HepG2 (cell line): ENCODE results near the gene EPDR1. TPM values are rescaled to one million over a fixed set of nuclear protein-coding genes. Genes with fewer than 3 reads are reported as not detected.

ENCODE experiments used
- ATAC-seq: fragments of 200-7000 bp; cut with Tn5 transposase; 3 replicates; pipeline ENCODE4 v1.9.1; 2020; ENCODE audit warnings: mild to moderate bottlenecking, moderate library complexity
- BruUV-seq: library from RNA; stranded (reverse); fragments of 400-500 nt; replicated peaks from 2 replicates; lab custom pipeline; 2021; lab: Mats Ljungman, UMichigan
- CTCF ChIA-PET: fragments of 300-600 bp; formaldehyde crosslinking; extraction: SDS; loops from one replicate; lab custom pipeline; 2021; ENCODE audit warnings: low total read pairs, inconsistent platforms, low intra/inter-chr PET ratio; lab: Yijun Ruan, JAX
- POLR2A ChIA-PET: fragments of 350-600 bp; sonication (Branson Sonifier 250); formaldehyde crosslinking; loops from one replicate; lab custom pipeline; 2020; ENCODE audit warnings: antibody characterized with exemption, inconsistent platforms; lab: Yijun Ruan, JAX
- DNase-seq: peaks from one replicate; pipeline ENCODE4 v3.0.0-alpha.2; 2015; ENCODE audit warnings: low spot score
- FAIRE-seq: peaks from 3 replicates; lab custom pipeline; 2011; peaks lifted over from hg19 to GRCh38; lab: Jason Lieb, UNC
- H2AFZ ChIP-seq: one replicate; pipeline ENCODE4 v1.6.1; 2011; ENCODE audit warnings: low read length, inconsistent platforms
- H3K27ac ChIP-seq: fragments of 300-600 bp; 3 replicates; pipeline ENCODE4 v1.8.0; 2011; ENCODE audit warnings: mixed run types, mild to moderate bottlenecking, mixed read lengths, low read length, inconsistent platforms; ENCODE audit not compliant: insufficient read depth; ENCODE audit errors: extremely low read length
- H3K27me3 ChIP-seq, 2 experiments: fragments of 200-600 bp in 1 of 2; 2 replicates in 1 of 2; 3 replicates in 1 of 2; pipeline versions ENCODE4 v1.6.0 to v1.8.0; 2011; ENCODE audit warnings: low read length in 2 of 2, mild to moderate bottlenecking in 2 of 2, moderate library complexity in 2 of 2, inconsistent platforms in 1 of 2; ENCODE audit not compliant: insufficient read depth in 2 of 2, control insufficient read depth in 1 of 2
- H3K36me3 ChIP-seq, 2 experiments: fragments of 200-600 bp in 1 of 2; replicated peaks in 1 of 2; 2 replicates in 1 of 2; 3 replicates in 1 of 2; pipeline versions ENCODE4 v1.5.1 to v1.8.0; 2011; ENCODE audit warnings: low read length in 2 of 2, inconsistent platforms in 1 of 2; ENCODE audit not compliant: insufficient read depth in 2 of 2, control insufficient read depth in 1 of 2
- H3K4me1 ChIP-seq: 2 replicates; pipeline ENCODE4 v1.5.1; 2012; ENCODE audit warnings: low read length, inconsistent platforms; ENCODE audit not compliant: insufficient read depth
- H3K4me2 ChIP-seq: 2 replicates; pipeline ENCODE4 v1.6.0; 2011; ENCODE audit warnings: low read depth, low read length, inconsistent platforms
- H3K4me3 ChIP-seq, 3 experiments: fragments of 200-600 bp in 1 of 3; sonication (generic), shearing (Covaris generic) in 1 of 3; replicated peaks in 1 of 3; 2 replicates each; pipeline ENCODE4 v1.5.1; 2011 to 2016; ENCODE audit warnings: low read length in 3 of 3, inconsistent platforms in 2 of 3, low read depth in 2 of 3, mild to moderate bottlenecking in 2 of 3, control low read depth in 1 of 3, mixed read lengths in 1 of 3; ENCODE audit not compliant: insufficient read depth in 1 of 3
- H3K79me2 ChIP-seq: one replicate; pipeline ENCODE4 v1.6.1; 2011; ENCODE audit warnings: low read length, inconsistent platforms; ENCODE audit not compliant: insufficient read depth
- H3K9ac ChIP-seq: 2 replicates; pipeline ENCODE4 v1.6.0; 2011; ENCODE audit warnings: mild to moderate bottlenecking, low read depth, low read length, inconsistent platforms; ENCODE audit not compliant: insufficient read depth
- H3K9me3 ChIP-seq: 2 replicates; pipeline ENCODE4 v1.5.1; 2012; ENCODE audit warnings: mild to moderate bottlenecking, low read length
- H4K20me1 ChIP-seq: 2 replicates; pipeline ENCODE4 v1.6.0; 2011; ENCODE audit warnings: inconsistent platforms, mild to moderate bottlenecking, low read length, moderate library complexity; ENCODE audit not compliant: insufficient read depth
- AHDC1 ChIP-seq: sonication (generic); formaldehyde crosslinking; IDR thresholded peaks from 2 replicates; pipeline ENCODE4 v1.5.1; 2020; ENCODE audit warnings: mild to moderate bottlenecking, missing genetic modification reagents, borderline replicate concordance
- BCLAF1 ChIP-seq: fragments of 450-650 bp; IDR thresholded peaks from 2 replicates; pipeline ENCODE4 v1.6.1; 2017; ENCODE audit warnings: mild to moderate bottlenecking
- FOXJ3 ChIP-seq: sonication (generic); formaldehyde crosslinking; IDR thresholded peaks from 2 replicates; pipeline ENCODE4 v1.4.0; 2020; ENCODE audit warnings: missing genetic modification reagents, mild to moderate bottlenecking, borderline replicate concordance
- GABPA ChIP-seq, 2 experiments: IDR thresholded peaks; 2 replicates each; pipeline ENCODE4 v1.6.1; 2011 to 2016; ENCODE audit warnings: low read depth in 2 of 2, low read length in 1 of 2, missing biosample characterization in 1 of 2, missing genetic modification characterization in 1 of 2
- GLI4 ChIP-seq: sonication (generic); formaldehyde crosslinking; IDR thresholded peaks from 2 replicates; pipeline ENCODE4 v1.5.1; 2020; ENCODE audit warnings: missing genetic modification reagents, mild to moderate bottlenecking, moderate library complexity, borderline replicate concordance
- GTF2F1 ChIP-seq: fragments of 150-350 bp; IDR thresholded peaks from 2 replicates; pipeline ENCODE4 v1.6.1; 2014; ENCODE audit warnings: low read length
- RARG ChIP-seq: sonication (generic); formaldehyde crosslinking; IDR thresholded peaks from 2 replicates; pipeline ENCODE4 v1.4.0; 2020; ENCODE audit warnings: low read depth, mild to moderate bottlenecking, missing genetic modification reagents
- REL ChIP-seq: sonication (generic); formaldehyde crosslinking; conservative IDR thresholded peaks from 2 replicates; pipeline ENCODE4 v1.8.0; 2022; ENCODE audit warnings: mild to moderate bottlenecking, missing genetic modification reagents, moderate library complexity
- TEF ChIP-seq: sonication (generic); formaldehyde crosslinking; IDR thresholded peaks from 2 replicates; pipeline ENCODE4 v1.5.0; 2020; ENCODE audit warnings: missing genetic modification reagents
- THAP7 ChIP-seq: sonication (generic); formaldehyde crosslinking; IDR thresholded peaks from 2 replicates; pipeline ENCODE4 v1.8.1; 2023; ENCODE audit warnings: mild to moderate bottlenecking, missing genetic modification reagents
- ZNF296 ChIP-seq: sonication (generic); formaldehyde crosslinking; conservative IDR thresholded peaks from 2 replicates; pipeline ENCODE4 v1.5.0; 2020; ENCODE audit warnings: mild to moderate bottlenecking, missing genetic modification reagents
- ZNF446 ChIP-seq: sonication (generic); formaldehyde crosslinking; IDR thresholded peaks from 2 replicates; pipeline ENCODE4 v1.5.0; 2020; ENCODE audit warnings: mild to moderate bottlenecking, missing genetic modification reagents
- ZNF484 ChIP-seq: sonication (generic); formaldehyde crosslinking; IDR thresholded peaks from 2 replicates; pipeline ENCODE4 v1.5.1; 2020; ENCODE audit warnings: mild to moderate bottlenecking, low read depth, missing genetic modification reagents, borderline replicate concordance
- ZNF768 ChIP-seq: sonication (generic); formaldehyde crosslinking; IDR thresholded peaks from 2 replicates; pipeline ENCODE4 v1.4.0; 2020; ENCODE audit warnings: missing genetic modification reagents
- ZNF788 ChIP-seq: sonication (generic); formaldehyde crosslinking; IDR thresholded peaks from 2 replicates; pipeline ENCODE4 v1.5.0; 2020; ENCODE audit warnings: mild to moderate bottlenecking, missing genetic modification reagents, borderline replicate concordance
- WGBS: methylation state at CpG from one replicate; pipeline ENCODE4 v1.1.6; 2017; ENCODE audit warnings: low lambda C conversion rate; 5-methylcytosine and 5-hydroxymethylcytosine counted together
- in situ Hi-C: cut with HindIII; loops from 2 replicates; pipeline ENCODE4 v1.10.0; 2017; ENCODE audit warnings: low pct_unique_long_range_greater_than_20kb; ENCODE audit not compliant: extremely low pct_ligation_motif_present
- intact Hi-C: fragments of 100-400 bp; cut with micrococcal nuclease; formaldehyde crosslinking; loops from one replicate; pipeline ENCODE4 v1.10.0; 2022; ENCODE audit not compliant: unreplicated experiment
- polyA plus RNA-seq, 8 experiments: library from polyadenylated mRNA; depleted of rRNA in 3 of 8; stranded (reverse) in 7 of 8; unstranded in 1 of 8; fragments of >200 nt; fragmentation: Illumina TruSeq in 4 of 8; extraction: Trizol in 4 of 8; gene quantifications; 2 replicates each; pipeline versions ENCODE4 v1.2.1 to v1.2.3, GENCODE V29; 2011 to 2016; ENCODE audit warnings: low read depth in 4 of 8, missing spikeins in 1 of 8, mixed read lengths in 1 of 8; ENCODE audit not compliant: insufficient read depth in 1 of 8
- total RNA-seq, 5 experiments: library from RNA; depleted of rRNA; stranded (reverse); fragments of >200 nt; fragmentation: Illumina TruSeq; extraction: Trizol; gene quantifications; 2 replicates each; pipeline ENCODE4 v1.2.3, GENCODE V29; 2016; ENCODE audit warnings: low read depth in 1 of 5

EPDR1 gene
- total and polyA plus RNA-seq, 2 of the 13 experiments (the other 11 are each of a cell fraction or from before 2014, with no cell fraction given): 38.3 to 50.2 TPM

- DNase-seq (no peak), FAIRE-seq (no peak), ATAC-seq (no peak)
- in situ Hi-C loops: no loop called here
- WGBS: 100% methylated on average over 1 of the region's 2 CpGs
- no peaks in the 10 kb centered on the region for H4K20me1 ChIP-seq
- H3K4me2 ChIP-seq: no peak overlapping the region
- no peaks in the 10 kb centered on the region for H3K9me3 ChIP-seq
- ChIA-PET CTCF (no interaction called here), POLR2A (interaction anchor here (1.1 kb wide), 1 partner anchor 35 kb away, joined by 4 read pairs; the partner anchor contains the start of gene SFRP4)
- no peaks in the 10 kb centered on the region for H3K27me3 ChIP-seq
- H3K9ac ChIP-seq: no peak overlapping the region
- H3K27ac ChIP-seq: no peak overlapping the region
- no peak overlapping the region for H3K4me3 ChIP-seq
- peaks cover 2% of the 10 kb centered on the region for H3K79me2 ChIP-seq
- intact Hi-C loops: no loop called here
- peaks cover 4 to 25% of the 10 kb centered on the region in 2 experiments for H3K36me3 ChIP-seq
- no peak overlapping the region for H2AFZ ChIP-seq
- no TSS peak for BruUV-seq
- H3K4me1 ChIP-seq: peaks cover 10% of the 10 kb centered on the region; the same call in 1 of the 2 replicates
- TF ChIP-seq GABPA (IDR thresholded peaks at IDR 0.05; ENCODE audit: low read depth, low read length) (no peak), GABPA (CRISPR knock-in tag; IDR thresholded peaks at IDR 0.05; ENCODE audit: low read depth) (no peak), GTF2F1 (no peak), FOXJ3 (CRISPR knock-in tag) (no peak), GLI4 (CRISPR knock-in tag) (no peak), TEF (CRISPR knock-in tag) (no peak), ZNF446 (CRISPR knock-in tag) (no peak), ZNF296 (CRISPR knock-in tag) (no peak), THAP7 (no peak), ZNF788 (no peak), RARG (CRISPR knock-in tag) (no peak), BCLAF1 (no peak), REL (CRISPR knock-in tag) (no peak), ZNF484 (CRISPR knock-in tag) (no peak), ZNF768 (CRISPR knock-in tag) (no peak), AHDC1 (CRISPR knock-in tag) (no peak)
Measured at GRCh38 chr7:37952240-37952639, 31.8 kb downstream of the EPDR1 start.
